K562 (cell line): Measurements from ENCODE around the gene ATP6V0A4. TPM values are rescaled to one million over a fixed set of nuclear protein-coding genes. Genes with fewer than 3 reads are reported as not detected.
A peak's percentile ranks its signal among the peaks of the same experiment; 100 is the strongest.

Experiments used
- ATAC-seq: fragments of 200-7000 bp; cut with Tn5 transposase; 3 replicates; pipeline ENCODE4 v1.9.1; 2020; ENCODE audit warnings: moderate library complexity
- BruUV-seq: library from RNA; stranded (reverse); fragments of 400-500 nt; replicated peaks from 2 replicates; lab custom pipeline; 2021; lab: Mats Ljungman, UMichigan
- CTCF ChIA-PET: fragments of 300-600 bp; formaldehyde crosslinking; extraction: SDS; loops from one replicate; lab custom pipeline; 2021; ENCODE audit warnings: low intra/inter-chr PET ratio; lab: Yijun Ruan, JAX
- POLR2A ChIA-PET: fragments of 300-600, 350-650 bp; sonication (Branson Sonifier 250); formaldehyde crosslinking; extraction: SDS; loops from one replicate; lab custom pipeline; 2021; ENCODE audit warnings: antibody characterized with exemption, inconsistent platforms; lab: Yijun Ruan, JAX
- DNase-seq, 4 experiments: peaks; one replicate each; pipeline versions ENCODE4 v3.0.0 to v3.0.0-alpha.2; 2011 to 2018; ENCODE audit warnings: low spot score in 3 of 4, mixed read lengths in 3 of 4; ENCODE audit errors: extremely low read depth in 1 of 4
- FAIRE-seq: peaks from 2 replicates; lab custom pipeline; 2011; peaks lifted over from hg19 to GRCh38; lab: Jason Lieb, UNC
- H2AFZ ChIP-seq: 2 replicates; pipeline ENCODE4 v1.6.0; 2011; ENCODE audit warnings: low read depth, low read length, control low read depth, inconsistent platforms
- H3K27ac ChIP-seq: fragments of 200-600 bp; 3 replicates; pipeline ENCODE4 v1.8.0; 2011; ENCODE audit warnings: low read depth, mild to moderate bottlenecking, control low read depth, inconsistent platforms, low read length, moderate library complexity, mixed read lengths; ENCODE audit errors: extremely low read depth
- H3K27me3 ChIP-seq, 2 experiments: fragments of 300-600 bp in 1 of 2; 2 replicates in 1 of 2; 3 replicates in 1 of 2; pipeline versions ENCODE4 v1.6.0 to v1.8.0; 2011; ENCODE audit warnings: inconsistent platforms in 2 of 2, low read length in 2 of 2, mild to moderate bottlenecking in 1 of 2, mixed read lengths in 1 of 2, moderate library complexity in 1 of 2; ENCODE audit not compliant: control insufficient read depth in 2 of 2, insufficient read depth in 2 of 2
- H3K36me3 ChIP-seq: fragments of 300-600 bp; 3 replicates; pipeline ENCODE4 v1.8.0; 2011; ENCODE audit warnings: mild to moderate bottlenecking, low read length, inconsistent platforms; ENCODE audit not compliant: control insufficient read depth, insufficient read depth
- H3K4me1 ChIP-seq, 2 experiments: fragments of 200-600 bp in 1 of 2; replicated peaks in 1 of 2; 2 replicates in 1 of 2; 3 replicates in 1 of 2; pipeline versions ENCODE4 v1.5.1 to v1.8.0; 2011; ENCODE audit warnings: inconsistent platforms in 2 of 2, low read length in 2 of 2, mild to moderate bottlenecking in 1 of 2, mixed read lengths in 1 of 2, moderate library complexity in 1 of 2; ENCODE audit not compliant: control insufficient read depth in 2 of 2, insufficient read depth in 2 of 2
- H3K4me2 ChIP-seq: 2 replicates; pipeline ENCODE4 v1.6.1; 2011; ENCODE audit warnings: low read length, control low read depth, inconsistent platforms, mixed read lengths; ENCODE audit not compliant: insufficient read depth
- H3K4me3 ChIP-seq: fragments of 200-600 bp; sonication (generic), shearing (Covaris generic); 2 replicates; pipeline ENCODE4 v1.5.1; 2016; ENCODE audit warnings: control low read depth, inconsistent platforms
- H3K79me2 ChIP-seq: fragments of 200-600 bp; 3 replicates; pipeline ENCODE4 v1.8.0; 2011; ENCODE audit warnings: low read length, inconsistent platforms; ENCODE audit not compliant: control insufficient read depth, insufficient read depth
- H3K9ac ChIP-seq, 2 experiments: 2 replicates each; pipeline versions ENCODE4 v1.6.0 to v1.6.1; 2011; ENCODE audit warnings: low read depth in 2 of 2, low read length in 2 of 2, control low read depth in 1 of 2, inconsistent platforms in 1 of 2, mild to moderate bottlenecking in 1 of 2, mixed read lengths in 1 of 2; ENCODE audit not compliant: insufficient read depth in 1 of 2
- H3K9me1 ChIP-seq: one replicate; pipeline ENCODE4 v1.6.0; 2011; ENCODE audit warnings: inconsistent platforms, mild to moderate bottlenecking, low read length, moderate library complexity; ENCODE audit not compliant: control insufficient read depth, insufficient read depth
- H3K9me3 ChIP-seq: replicated peaks from 2 replicates; pipeline ENCODE4 v1.5.1; 2011; ENCODE audit warnings: low read depth, low read length, inconsistent platforms; ENCODE audit not compliant: control insufficient read depth, insufficient read depth
- H4K20me1 ChIP-seq: replicated peaks from 2 replicates; pipeline ENCODE4 v1.6.1; 2011; ENCODE audit warnings: low read length, inconsistent platforms, mixed read lengths; ENCODE audit not compliant: control insufficient read depth, insufficient read depth
- ATF4 ChIP-seq: fragments of 450-650 bp; formaldehyde crosslinking; IDR thresholded peaks from 2 replicates; pipeline ENCODE4 v1.4.0; 2022; ENCODE audit warnings: mild to moderate bottlenecking, moderate library complexity
- BHLHE40 ChIP-seq: IDR thresholded peaks from 2 replicates; pipeline ENCODE4 v1.6.1; 2011; ENCODE audit warnings: low read length, improper control_type of control experiment
- CXXC5 ChIP-seq: fragments of 250-450 bp; sonication (Bioruptor Pico); IDR thresholded peaks from 2 replicates; pipeline ENCODE4 v1.8.0; 2022; ENCODE audit warnings: inconsistent platforms, mild to moderate bottlenecking, moderate library complexity
- EHMT2 ChIP-seq: fragments of 450-650 bp; IDR thresholded peaks from 2 replicates; pipeline ENCODE4 v1.6.1; 2018; ENCODE audit warnings: antibody characterized with exemption
- ELF4 ChIP-seq: fragments of 450-650 bp; formaldehyde crosslinking; IDR thresholded peaks from 2 replicates; pipeline ENCODE4 v1.4.0; 2022; ENCODE audit warnings: missing genetic modification characterization
- FOSL1 ChIP-seq: fragments of 200-800 bp; sonication (Bioruptor generic); conservative IDR thresholded peaks from 2 replicates; pipeline ENCODE4 v1.6.1; 2016; ENCODE audit warnings: missing genetic modification characterization, missing compliant biosample characterization
- HDAC3 ChIP-seq: fragments of 450-650 bp; IDR thresholded peaks from 2 replicates; pipeline ENCODE4 v1.6.1; 2018; ENCODE audit warnings: borderline replicate concordance, mild to moderate bottlenecking, moderate library complexity; ENCODE audit not compliant: partially characterized antibody
- L3MBTL2 ChIP-seq: fragments of 450-650 bp; IDR thresholded peaks from 2 replicates; pipeline ENCODE4 v1.6.1; 2016; ENCODE audit warnings: mild to moderate bottlenecking, moderate library complexity
- MAZ ChIP-seq, 2 experiments: fragments of 450-650 bp in 1 of 2; sonication (generic) in 1 of 2; formaldehyde crosslinking; IDR thresholded peaks in 1 of 2; conservative IDR thresholded peaks in 1 of 2; 2 replicates each; pipeline versions ENCODE4 v1.4.0 to v1.5.0; 2020; ENCODE audit warnings: mild to moderate bottlenecking in 1 of 2, missing genetic modification reagents in 1 of 2
- NCOA1 ChIP-seq: fragments of 450-650 bp; IDR thresholded peaks from 2 replicates; pipeline ENCODE4 v1.6.1; 2016; ENCODE audit warnings: low read depth
- NR4A1 ChIP-seq, 2 experiments: fragments of 250-450 bp in 1 of 2; fragments of 450-650 bp in 1 of 2; sonication (Bioruptor Pico) in 1 of 2; IDR thresholded peaks; 2 replicates each; pipeline versions ENCODE4 v1.4.0 to v1.6.1; 2016 to 2020; ENCODE audit warnings: mild to moderate bottlenecking in 2 of 2, missing compliant biosample characterization in 1 of 2, missing genetic modification characterization in 1 of 2, moderate library complexity in 1 of 2
- TCFL5 ChIP-seq: fragments of 250-450 bp; sonication (Bioruptor Pico); conservative IDR thresholded peaks from 2 replicates; pipeline ENCODE4 v1.6.1; 2021; ENCODE audit warnings: mild to moderate bottlenecking, moderate library complexity, matching md5 sums
- TRIM28 ChIP-seq: fragments of 450-650 bp; IDR thresholded peaks from 2 replicates; pipeline ENCODE4 v1.6.1; 2017
- ZHX1 ChIP-seq: fragments of 150-350 bp; conservative IDR thresholded peaks from 2 replicates; pipeline ENCODE4 v1.6.1; 2014; ENCODE audit warnings: low read length
- ZNF24 ChIP-seq: fragments of 450-650 bp; IDR thresholded peaks from 2 replicates; pipeline ENCODE4 v1.6.1; 2016
- ZNF583 ChIP-seq: fragments of 250-450 bp; sonication (Bioruptor Pico); IDR thresholded peaks from 2 replicates; pipeline ENCODE4 v1.4.0; 2020
- WGBS: fragments of 100-300 bp; shearing (Covaris generic); methylation state at CpG from one replicate; pipeline ENCODE4 v1.1.6; 2016; ENCODE audit warnings: low coverage, mixed read lengths; ENCODE audit not compliant: insufficient coverage; ENCODE audit errors: missing lambda C conversion rate; 5-methylcytosine and 5-hydroxymethylcytosine counted together
- in situ Hi-C: fragments of 300-500 bp; cut with MboI; formaldehyde crosslinking; loops from 4 replicates; pipeline ENCODE4 v1.15.0; 2018; ENCODE audit warnings: inconsistent platforms, mixed read lengths
- intact Hi-C: fragments of 100-400 bp; cut with micrococcal nuclease; formaldehyde crosslinking; loops from 2 replicates; pipeline ENCODE4 v1.14.2; 2022
- polyA plus RNA-seq, 8 experiments: library from polyadenylated mRNA; depleted of rRNA in 4 of 8; stranded (reverse) in 5 of 8; unstranded in 3 of 8; fragments of >200 nt; fragmentation: Nextera tagmentation in 2 of 8; fragmentation: Illumina TruSeq in 1 of 8; extraction: Ambion mirVana in 2 of 8; extraction: Trizol in 1 of 8; gene quantifications; 2 replicates each; pipeline versions ENCODE4 v1.2.1 to v1.2.3, GENCODE V29; 2011 to 2014; ENCODE audit warnings: inconsistent platforms in 1 of 8, missing spikeins in 1 of 8
- total RNA-seq, 7 experiments: library from RNA; depleted of rRNA in 6 of 7; stranded (reverse); fragments of >200 nt in 6 of 7; fragmentation: Illumina TruSeq in 2 of 7; extraction: Trizol in 2 of 7; gene quantifications; 2 replicates each; pipeline versions ENCODE4 v1.2.1 to v1.2.3, GENCODE V29; 2011 to 2021; ENCODE audit warnings: low replicate concordance in 1 of 7
- TF ChIP-seq, protein P1 (sequence below), 2 experiments: fragments of 250-450 bp in 1 of 2; fragments of 450-650 bp in 1 of 2; sonication (Bioruptor Pico) in 1 of 2; IDR thresholded peaks; 2 replicates each; pipeline versions ENCODE4 v1.6.1 to v1.8.0; 2016 to 2021; ENCODE audit warnings: mild to moderate bottlenecking in 2 of 2, moderate library complexity in 2 of 2, missing compliant biosample characterization in 1 of 2, missing genetic modification characterization in 1 of 2

ATP6V0A4 gene
- total and polyA plus RNA-seq, 9 of the 15 experiments (the other 6 are each of a cell fraction or from before 2014, with no cell fraction given): 0.03 TPM; not detected in 8

GRCh38 chr7:138665669-138666140 lies 132.3 kb downstream of the ATP6V0A4 start (continued):
- 0 out of 2 replicates have a peak, but pooled peaks have one; percentile 15 for TF ChIP-seq ATF4
- TF ChIP-seq NR4A1 (CRISPR knock-in tag; IDR thresholded peaks at IDR 0.05): no peak
- peak; percentile 76 for TF ChIP-seq NR4A1 (tag; IDR thresholded peaks at IDR 0.05)
- 0 out of 2 replicates have a peak, but pooled peaks have one; percentile 16 for TF ChIP-seq ZNF583
- TF ChIP-seq BHLHE40: no peak
- TF ChIP-seq, protein P1, sequence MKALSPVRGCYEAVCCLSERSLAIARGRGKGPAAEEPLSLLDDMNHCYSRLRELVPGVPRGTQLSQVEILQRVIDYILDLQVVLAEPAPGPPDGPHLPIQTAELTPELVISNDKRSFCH (CRISPR knock-in tag; IDR thresholded peaks at IDR 0.05): no peak
- TF ChIP-seq, protein P1 (tag; IDR thresholded peaks at IDR 0.05): peak; percentile 75
- TF ChIP-seq ZNF24: no peak
- no peak for TF ChIP-seq EHMT2
- TF ChIP-seq CXXC5 (CRISPR knock-in tag): no peak
- 0 out of 4 replicates have a peak, but pooled peaks of 1 of the 2 experiments have one; percentile 32 for TF ChIP-seq MAZ (CRISPR knock-in tag; conservative IDR thresholded peaks at IDR 0.05 in 1 of 2, IDR thresholded peaks at IDR 0.05 in 1 of 2)
- TF ChIP-seq, all 486 proteins: peak for 9

DNA sequence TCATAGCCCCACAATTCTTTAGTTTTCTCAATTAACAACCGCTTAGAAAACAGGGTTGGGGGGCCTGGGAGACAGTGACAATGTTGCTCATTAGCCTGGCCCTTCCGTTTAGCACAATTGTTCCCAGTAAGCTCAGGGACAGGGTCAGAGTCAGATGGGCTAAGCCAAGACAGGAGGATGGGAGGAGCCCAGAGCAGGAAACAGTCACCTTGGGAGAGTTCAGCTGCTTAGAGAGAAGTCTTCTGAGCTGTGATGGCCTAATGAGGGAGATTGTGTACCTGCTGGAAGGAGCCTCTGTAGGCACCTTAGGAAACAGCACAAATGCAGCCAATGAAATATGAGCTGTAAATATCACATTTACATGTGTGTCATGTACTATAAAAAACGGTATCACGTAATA lies 132.7 kb downstream of the ATP6V0A4 start:
- no peaks in the 10 kb centered on the region for H4K20me1 ChIP-seq
- no peak overlapping the region for H3K4me2 ChIP-seq
- H3K79me2 ChIP-seq: no peaks in the 10 kb centered on the region
- ChIA-PET CTCF (no interaction called here), POLR2A (interaction anchor here (0.6 kb wide), 1 partner anchor 58 kb away, joined by 3 read pairs; no protein-coding TSS in a partner anchor)
- H3K27ac ChIP-seq: no peak overlapping the region
- H2AFZ ChIP-seq: no peak overlapping the region
- FAIRE-seq (no peak), DNase-seq (no peak), ATAC-seq (no peak)
- no peaks in the 10 kb centered on the region; a peak in 1 of 5 replicates for H3K4me1 ChIP-seq
- no TSS peak for BruUV-seq
- WGBS: 4% methylated on average over 4 of the region's 4 CpGs
- peaks cover 22 to 25% of the 10 kb centered on the region in 2 experiments; a peak in 3 of 5 replicates for H3K27me3 ChIP-seq
- H3K9me1 ChIP-seq: no peaks in the 10 kb centered on the region
- no peaks in the 10 kb centered on the region for H3K36me3 ChIP-seq
- H3K9me3 ChIP-seq: no peaks in the 10 kb centered on the region
- no peak overlapping the region for H3K4me3 ChIP-seq
- H3K9ac ChIP-seq: no peak overlapping the region
- intact Hi-C loops: no loop called here
- in situ Hi-C loops: no loop called here
- TF ChIP-seq L3MBTL2: no peak
- TF ChIP-seq FOSL1 (tag): no peak
- no peak for TF ChIP-seq ELF4
- TF ChIP-seq HDAC3: no peak
- TF ChIP-seq NCOA1: no peak
- no peak for TF ChIP-seq TRIM28
- no peak for TF ChIP-seq ZHX1
- no peak for TF ChIP-seq TCFL5
